Measurements from ENCODE around the gene ZNF584. TPM values are rescaled to one million over a fixed set of nuclear protein-coding genes. Genes with fewer than 3 reads are reported as not detected.

The ZNF584 gene
- total RNA-seq, 1 donor from 2014 or later: 6.9 TPM

DNA sequence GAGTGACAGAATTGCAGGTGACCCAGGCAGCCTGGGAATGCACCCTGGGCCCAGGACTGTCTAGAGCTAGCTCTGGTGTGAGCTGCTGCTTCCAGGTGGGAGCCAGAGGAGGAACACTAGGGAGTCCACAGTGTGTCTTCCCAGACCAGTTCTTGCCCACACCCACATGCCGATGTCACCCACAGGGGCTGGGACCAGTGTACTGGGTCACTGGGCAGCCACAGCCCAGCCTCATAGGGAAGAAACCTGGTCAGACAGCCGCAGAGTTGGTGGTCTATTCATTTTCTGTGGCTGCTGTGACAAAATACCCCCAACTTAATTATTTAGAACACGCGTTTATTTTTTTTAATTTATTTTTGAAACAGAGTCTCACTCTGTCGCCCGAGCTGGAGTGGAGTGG, 9.9 kb upstream of the ZNF584 start:
- Histone ChIP-seq H2AFZ (replicated peaks) (no peak overlapping the region), H3F3A (ENCODE audit: low read depth) (peaks cover 24% of the 10 kb centered on the region), H3K9me3 (ENCODE audit: low read depth) (no peaks in the 10 kb centered on the region), H4K20me1 (ENCODE audit: low read depth) (peaks cover 7% of the 10 kb centered on the region), H3K79me2 (ENCODE audit: low read depth) (peaks cover 13% of the 10 kb centered on the region), H3K4me1 (peaks cover 3% of the 10 kb centered on the region), H3K4me2 (no peak overlapping the region), H3K4me3 (no peak overlapping the region), H3K36me3 (no peaks in the 10 kb centered on the region), H3K27me3 (peaks cover 23% of the 10 kb centered on the region), H3K27ac (no peak overlapping the region), H3K9ac (no peak overlapping the region)
- H3K27me3 Mint-ChIP-seq (ENCODE audit: insufficient read depth, low read depth): no peaks in the 10 kb centered on the region
- no peak overlapping the region for H3K27ac Mint-ChIP-seq
- H3K9me3 Mint-ChIP-seq: peaks cover 3% of the 10 kb centered on the region
- TF ChIP-seq, protein P1, sequence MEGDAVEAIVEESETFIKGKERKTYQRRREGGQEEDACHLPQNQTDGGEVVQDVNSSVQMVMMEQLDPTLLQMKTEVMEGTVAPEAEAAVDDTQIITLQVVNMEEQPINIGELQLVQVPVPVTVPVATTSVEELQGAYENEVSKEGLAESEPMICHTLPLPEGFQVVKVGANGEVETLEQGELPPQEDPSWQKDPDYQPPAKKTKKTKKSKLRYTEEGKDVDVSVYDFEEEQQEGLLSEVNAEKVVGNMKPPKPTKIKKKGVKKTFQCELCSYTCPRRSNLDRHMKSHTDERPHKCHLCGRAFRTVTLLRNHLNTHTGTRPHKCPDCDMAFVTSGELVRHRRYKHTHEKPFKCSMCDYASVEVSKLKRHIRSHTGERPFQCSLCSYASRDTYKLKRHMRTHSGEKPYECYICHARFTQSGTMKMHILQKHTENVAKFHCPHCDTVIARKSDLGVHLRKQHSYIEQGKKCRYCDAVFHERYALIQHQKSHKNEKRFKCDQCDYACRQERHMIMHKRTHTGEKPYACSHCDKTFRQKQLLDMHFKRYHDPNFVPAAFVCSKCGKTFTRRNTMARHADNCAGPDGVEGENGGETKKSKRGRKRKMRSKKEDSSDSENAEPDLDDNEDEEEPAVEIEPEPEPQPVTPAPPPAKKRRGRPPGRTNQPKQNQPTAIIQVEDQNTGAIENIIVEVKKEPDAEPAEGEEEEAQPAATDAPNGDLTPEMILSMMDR (IDR thresholded peaks at IDR 0.05): no peak
- TF ChIP-seq EZH2phosphoT487 (IDR thresholded peaks at IDR 0.05) (no peak), EZH2 (IDR thresholded peaks at IDR 0.05) (no peak)
- peaks cover 24% of the 10 kb centered on the region for H3K36me3 Mint-ChIP-seq
- peak overlapping the region; percentile 35 for H3K4me3 Mint-ChIP-seq
- DNase-seq (ENCODE audit: low spot score): no peak
- H3K4me1 Mint-ChIP-seq: peaks cover 15% of the 10 kb centered on the region

DNA sequence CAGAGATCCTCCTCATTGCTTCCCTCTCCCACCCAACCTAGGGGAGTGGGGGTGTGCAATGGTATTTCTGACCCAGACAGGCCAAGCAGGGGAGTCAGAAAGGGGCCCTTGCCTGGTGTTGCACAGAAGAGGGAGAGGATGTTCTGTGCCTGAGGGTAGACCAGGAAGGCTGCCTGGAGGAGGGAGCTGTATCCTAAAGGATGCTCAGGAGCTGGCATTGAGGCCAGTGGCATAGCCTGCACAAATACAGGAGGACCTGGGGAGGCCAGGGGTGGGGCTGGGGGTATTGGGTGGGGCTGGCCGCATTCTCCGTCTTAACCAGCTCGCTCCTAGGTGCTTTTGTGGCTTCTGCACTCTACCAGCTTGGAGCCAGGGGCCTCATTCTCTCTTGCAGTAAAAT, 8.5 kb upstream of the ZNF584 start:
- no peak for DNase-seq (ENCODE audit: low spot score)
- Mint-ChIP-seq H3K27me3 (ENCODE audit: insufficient read depth, low read depth) (no peaks in the 10 kb centered on the region), H3K4me1 (peaks cover 17% of the 10 kb centered on the region), H3K4me3 (peak overlapping the region; percentile 97), H3K36me3 (peaks cover 14% of the 10 kb centered on the region), H3K9me3 (peaks cover 7% of the 10 kb centered on the region), H3K27ac (peak overlapping the region; percentile 62)
- Histone ChIP-seq H3K36me3 (no peaks in the 10 kb centered on the region), H2AFZ (replicated peaks) (no peak overlapping the region), H3K4me3 (no peak overlapping the region), H3K79me2 (ENCODE audit: low read depth) (peaks cover 13% of the 10 kb centered on the region), H3K9ac (no peak overlapping the region), H3F3A (ENCODE audit: low read depth) (peaks cover 17% of the 10 kb centered on the region), H3K4me1 (peaks cover 3% of the 10 kb centered on the region), H3K27ac (no peak overlapping the region), H4K20me1 (ENCODE audit: low read depth) (no peaks in the 10 kb centered on the region), H3K9me3 (ENCODE audit: low read depth) (no peaks in the 10 kb centered on the region), H3K4me2 (no peak overlapping the region), H3K27me3 (peaks cover 23% of the 10 kb centered on the region)
- TF ChIP-seq, protein P1 (IDR thresholded peaks at IDR 0.05): no peak
- TF ChIP-seq EZH2phosphoT487 (IDR thresholded peaks at IDR 0.05): no peak
- TF ChIP-seq EZH2 (IDR thresholded peaks at IDR 0.05): no peak

DNA sequence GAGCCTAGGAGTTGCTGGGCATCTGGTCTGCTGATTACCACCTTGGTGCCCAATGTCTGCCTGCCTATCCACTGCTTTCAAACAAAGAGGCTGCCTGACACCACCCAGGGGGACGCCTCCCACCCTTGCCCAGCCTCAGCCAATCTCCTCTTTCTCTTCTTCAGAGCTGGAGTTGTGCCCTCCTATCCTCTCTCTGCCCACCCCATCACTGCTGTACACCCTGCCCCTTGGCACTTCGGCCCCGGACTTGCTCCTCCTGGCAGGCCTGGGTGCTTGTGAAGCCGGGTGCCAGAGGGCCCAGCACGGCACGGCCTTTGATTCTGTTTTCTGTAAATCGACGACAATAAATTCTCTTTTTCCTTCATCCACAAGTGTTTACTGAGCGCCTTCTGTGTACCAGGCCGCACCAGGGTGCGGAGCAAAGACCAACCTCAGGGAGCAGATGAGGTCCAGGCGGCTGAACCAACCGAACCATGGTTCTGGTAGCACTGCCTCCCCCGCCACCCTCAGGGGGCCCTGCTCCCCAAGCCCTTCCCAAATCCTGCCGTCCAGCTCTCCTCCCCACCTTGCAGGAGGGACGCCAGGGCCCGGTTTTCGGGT, 8.0 kb upstream of the ZNF584 start:
- Histone ChIP-seq H3K4me2 (peak overlapping the region; percentile 81), H3K79me2 (ENCODE audit: low read depth) (peaks cover 13% of the 10 kb centered on the region), H4K20me1 (ENCODE audit: low read depth) (no peaks in the 10 kb centered on the region), H2AFZ (replicated peaks) (no peak overlapping the region), H3K36me3 (no peaks in the 10 kb centered on the region), H3K9me3 (ENCODE audit: low read depth) (no peaks in the 10 kb centered on the region), H3K4me3 (peak overlapping the region; percentile 68), H3K27ac (no peak overlapping the region), H3K27me3 (peaks cover 23% of the 10 kb centered on the region), H3F3A (ENCODE audit: low read depth) (peaks cover 13% of the 10 kb centered on the region), H3K9ac (no peak overlapping the region), H3K4me1 (peaks cover 3% of the 10 kb centered on the region)
- H3K4me3 Mint-ChIP-seq: peak overlapping the region; percentile 97
- H3K9me3 Mint-ChIP-seq: peaks cover 7% of the 10 kb centered on the region
- TF ChIP-seq EZH2 (IDR thresholded peaks at IDR 0.05) (no peak), EZH2phosphoT487 (IDR thresholded peaks at IDR 0.05) (no peak)
- TF ChIP-seq, protein P1 (IDR thresholded peaks at IDR 0.05): no peak
- H3K27me3 Mint-ChIP-seq (ENCODE audit: insufficient read depth, low read depth): no peaks in the 10 kb centered on the region
- H3K4me1 Mint-ChIP-seq: peaks cover 17% of the 10 kb centered on the region
- H3K27ac Mint-ChIP-seq: peak overlapping the region; percentile 90
- no peak for DNase-seq (ENCODE audit: low spot score)
- H3K36me3 Mint-ChIP-seq: peaks cover 13% of the 10 kb centered on the region
